Parathyroid adenoma (tissue), 2 donors: ENCODE data around the gene PPP1R16B.

Source experiments
- H2AFZ ChIP-seq: fragments of 300-600 bp; sonication (generic); one replicate; pipeline ENCODE4 v1.7.0; 2017; ENCODE audit warnings: antibody characterized with exemption, mild to moderate bottlenecking
- H3K27ac ChIP-seq: fragments of 300-600 bp; sonication (generic); one replicate; pipeline ENCODE4 v1.7.0; 2017
- H3K27me3 ChIP-seq: fragments of 300-600 bp; sonication (generic); one replicate; pipeline ENCODE4 v1.7.0; 2017; ENCODE audit warnings: low read length; ENCODE audit not compliant: control insufficient read depth, insufficient read depth
- H3K36me3 ChIP-seq: fragments of 300-600 bp; sonication (generic); one replicate; pipeline ENCODE4 v1.7.0; 2017; ENCODE audit warnings: low read length; ENCODE audit not compliant: control insufficient read depth, insufficient read depth
- H3K4me1 ChIP-seq: fragments of 300-600 bp; sonication (generic); one replicate; pipeline ENCODE4 v1.7.0; 2017; ENCODE audit warnings: control low read depth
- H3K4me2 ChIP-seq: fragments of 300-600 bp; sonication (generic); one replicate; pipeline ENCODE4 v1.7.0; 2017; ENCODE audit warnings: low read length
- H3K4me3 ChIP-seq: fragments of 300-600 bp; sonication (generic); one replicate; pipeline ENCODE4 v1.7.0; 2017; ENCODE audit warnings: low read depth, low read length
- H3K79me2 ChIP-seq: fragments of 300-600 bp; sonication (generic); one replicate; pipeline ENCODE4 v1.7.0; 2017; ENCODE audit warnings: control low read depth
- H3K9ac ChIP-seq: fragments of 300-600 bp; sonication (generic); one replicate; pipeline ENCODE4 v1.7.0; 2017; ENCODE audit warnings: mild to moderate bottlenecking
- H3K9me3 ChIP-seq: fragments of 300-600 bp; sonication (generic); one replicate; pipeline ENCODE4 v1.7.0; 2017; ENCODE audit warnings: low read length; ENCODE audit not compliant: control insufficient read depth
- TF ChIP-seq, protein P1 (sequence below): fragments of 300-600 bp; sonication (generic); IDR thresholded peaks from one replicate; pipeline ENCODE4 v1.7.0; 2017; ENCODE audit warnings: antibody characterized with exemption, mild to moderate bottlenecking
- donor health status: primary hyperparathyroidism.

Gene PPP1R16B

DNA sequence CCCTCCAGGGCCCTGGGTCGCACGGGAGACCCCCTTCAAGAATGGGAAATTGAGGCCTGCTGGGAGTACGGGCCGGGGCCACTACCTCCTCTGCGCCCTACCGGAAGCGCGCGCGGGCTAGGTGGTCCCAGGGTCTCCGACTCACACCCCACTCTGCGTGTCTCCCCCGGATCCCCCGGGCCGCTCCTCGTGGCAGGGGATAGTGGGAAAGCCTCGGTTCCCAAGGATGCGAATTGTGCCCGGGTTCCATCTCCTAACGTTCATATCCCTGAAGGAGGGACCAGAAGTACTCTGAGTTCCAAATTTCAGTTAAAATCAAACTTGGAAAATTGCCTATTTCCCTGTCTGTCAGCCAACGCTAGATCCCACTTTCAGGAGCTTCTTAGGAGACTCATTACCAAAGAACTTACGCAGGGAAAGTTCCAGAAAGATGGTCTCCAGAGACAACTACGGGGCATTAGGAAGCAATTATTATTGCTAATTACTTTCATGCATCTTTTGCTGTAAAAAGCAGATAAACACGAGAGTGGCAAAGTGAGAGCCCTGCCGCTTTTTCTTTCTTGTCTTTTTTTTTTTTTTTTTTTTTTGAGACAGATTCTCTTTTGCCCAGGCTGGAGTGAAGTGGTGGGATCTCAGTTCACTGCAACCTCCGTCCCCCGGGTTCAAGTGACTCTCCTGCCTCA lies 121.6 kb downstream of the PPP1R16B start:
- TF ChIP-seq, protein P1, sequence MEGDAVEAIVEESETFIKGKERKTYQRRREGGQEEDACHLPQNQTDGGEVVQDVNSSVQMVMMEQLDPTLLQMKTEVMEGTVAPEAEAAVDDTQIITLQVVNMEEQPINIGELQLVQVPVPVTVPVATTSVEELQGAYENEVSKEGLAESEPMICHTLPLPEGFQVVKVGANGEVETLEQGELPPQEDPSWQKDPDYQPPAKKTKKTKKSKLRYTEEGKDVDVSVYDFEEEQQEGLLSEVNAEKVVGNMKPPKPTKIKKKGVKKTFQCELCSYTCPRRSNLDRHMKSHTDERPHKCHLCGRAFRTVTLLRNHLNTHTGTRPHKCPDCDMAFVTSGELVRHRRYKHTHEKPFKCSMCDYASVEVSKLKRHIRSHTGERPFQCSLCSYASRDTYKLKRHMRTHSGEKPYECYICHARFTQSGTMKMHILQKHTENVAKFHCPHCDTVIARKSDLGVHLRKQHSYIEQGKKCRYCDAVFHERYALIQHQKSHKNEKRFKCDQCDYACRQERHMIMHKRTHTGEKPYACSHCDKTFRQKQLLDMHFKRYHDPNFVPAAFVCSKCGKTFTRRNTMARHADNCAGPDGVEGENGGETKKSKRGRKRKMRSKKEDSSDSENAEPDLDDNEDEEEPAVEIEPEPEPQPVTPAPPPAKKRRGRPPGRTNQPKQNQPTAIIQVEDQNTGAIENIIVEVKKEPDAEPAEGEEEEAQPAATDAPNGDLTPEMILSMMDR: no peak
- Histone ChIP-seq H3K9me3 (no peaks in the 10 kb centered on the region), H3K9ac (no peak overlapping the region), H3K27me3 (no peaks in the 10 kb centered on the region), H2AFZ (peak overlapping the region; percentile 95), H3K4me3 (peak overlapping the region; percentile 63), H3K27ac (no peak overlapping the region), H3K36me3 (no peaks in the 10 kb centered on the region), H3K79me2 (no peaks in the 10 kb centered on the region), H3K4me1 (peaks cover 7% of the 10 kb centered on the region), H3K4me2 (peak overlapping the region; percentile 92)

DNA sequence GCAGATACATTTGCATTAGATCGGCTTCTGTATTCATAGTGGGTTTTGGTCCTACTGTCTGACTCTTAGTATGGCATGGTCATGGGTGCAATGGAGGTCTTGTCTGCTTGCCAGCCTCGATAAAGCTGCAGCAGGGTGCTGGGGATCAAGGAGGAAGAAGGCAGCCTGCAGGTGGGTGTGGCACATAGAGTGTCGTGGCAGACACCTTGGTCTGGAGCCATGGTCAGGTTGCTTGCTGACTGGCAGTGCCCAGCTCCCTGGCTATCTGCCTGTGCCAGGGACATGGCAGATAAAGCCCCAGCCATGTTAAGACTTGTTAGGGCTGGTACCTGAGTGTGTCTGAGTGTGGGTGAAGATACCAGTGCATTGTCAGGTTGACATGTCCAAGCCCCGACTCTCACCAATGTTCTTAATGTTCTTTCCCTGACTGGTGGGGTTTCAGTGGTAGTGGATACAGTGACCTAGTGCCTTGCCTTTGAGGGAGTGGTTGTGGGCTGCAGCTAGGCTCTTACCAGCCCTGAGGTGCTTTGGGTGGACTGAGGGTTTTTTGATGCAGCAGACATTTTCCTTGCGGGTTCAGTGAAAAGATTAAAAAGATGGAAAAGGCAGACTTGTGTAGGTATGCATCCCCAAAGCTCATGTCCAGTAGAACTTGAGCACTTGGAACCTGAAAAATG lies 122.5 kb downstream of the PPP1R16B start:
- Histone ChIP-seq H3K27ac (no peak overlapping the region), H3K27me3 (no peaks in the 10 kb centered on the region), H3K4me2 (no peak overlapping the region), H3K36me3 (no peaks in the 10 kb centered on the region), H3K9ac (no peak overlapping the region), H3K79me2 (no peaks in the 10 kb centered on the region), H3K4me1 (peaks cover 7% of the 10 kb centered on the region), H3K9me3 (no peaks in the 10 kb centered on the region), H2AFZ (no peak overlapping the region), H3K4me3 (no peak overlapping the region)
- TF ChIP-seq, protein P1: no peak

DNA sequence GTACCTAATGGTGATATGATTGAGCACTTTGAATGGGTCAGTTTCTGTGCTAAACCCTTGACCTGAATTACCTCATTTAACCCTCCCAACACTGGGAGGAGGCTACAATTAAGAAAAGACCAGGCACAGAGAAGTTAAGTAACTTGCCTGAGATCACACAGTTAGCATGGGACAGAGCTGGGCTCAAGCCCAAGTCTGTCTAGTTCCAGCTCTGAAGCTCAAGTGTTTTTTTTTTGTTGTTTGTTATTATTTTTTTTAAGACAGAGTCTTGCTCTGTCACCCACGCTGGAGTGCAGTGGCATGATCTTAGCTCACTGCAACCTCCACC lies 124.7 kb downstream of the PPP1R16B start:
- Histone ChIP-seq H3K4me1 (peaks cover 7% of the 10 kb centered on the region), H3K36me3 (no peaks in the 10 kb centered on the region), H3K9ac (no peak overlapping the region), H3K4me3 (no peak overlapping the region), H2AFZ (no peak overlapping the region), H3K9me3 (no peaks in the 10 kb centered on the region), H3K27ac (no peak overlapping the region), H3K4me2 (no peak overlapping the region), H3K79me2 (no peaks in the 10 kb centered on the region), H3K27me3 (no peaks in the 10 kb centered on the region)
- TF ChIP-seq, protein P1: no peak

DNA sequence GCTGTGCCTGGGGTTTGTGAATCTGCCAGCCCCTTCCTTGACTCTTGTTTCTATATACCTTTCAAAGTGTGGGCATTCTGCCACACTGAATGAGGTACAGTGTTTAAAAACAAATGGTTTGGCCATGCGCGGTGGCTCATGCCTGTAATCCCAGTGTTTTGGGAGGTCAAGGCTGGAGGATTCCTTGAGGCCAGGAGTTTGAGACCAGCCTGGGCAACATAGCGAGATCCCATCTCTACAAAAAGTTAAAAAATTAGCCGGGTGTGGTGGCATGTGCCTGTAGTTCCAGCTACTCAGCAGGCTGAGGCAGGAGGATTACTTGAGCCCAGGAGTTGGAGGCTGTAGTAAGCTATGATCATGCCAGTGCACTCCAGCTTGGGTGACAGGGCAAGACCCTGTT lies 126.5 kb downstream of the PPP1R16B start:
- Histone ChIP-seq H3K4me3 (no peak overlapping the region), H3K9ac (no peak overlapping the region), H2AFZ (no peak overlapping the region), H3K79me2 (no peaks in the 10 kb centered on the region), H3K36me3 (no peaks in the 10 kb centered on the region), H3K27me3 (no peaks in the 10 kb centered on the region), H3K4me1 (peaks cover under 1% of the 10 kb centered on the region), H3K4me2 (no peak overlapping the region), H3K9me3 (no peaks in the 10 kb centered on the region), H3K27ac (no peak overlapping the region)
- TF ChIP-seq, protein P1: no peak
